ENCODE measurements around the gene CRB3. TPM values are rescaled to one million over a fixed set of nuclear protein-coding genes. Genes with fewer than 3 reads are reported as not detected.
A peak's percentile ranks its signal among the peaks of the same experiment; 100 is the strongest.

The CRB3 gene
- total RNA-seq, 4 donors from 2014 or later = 21.5 to 245 (median 190) TPM

DNA sequence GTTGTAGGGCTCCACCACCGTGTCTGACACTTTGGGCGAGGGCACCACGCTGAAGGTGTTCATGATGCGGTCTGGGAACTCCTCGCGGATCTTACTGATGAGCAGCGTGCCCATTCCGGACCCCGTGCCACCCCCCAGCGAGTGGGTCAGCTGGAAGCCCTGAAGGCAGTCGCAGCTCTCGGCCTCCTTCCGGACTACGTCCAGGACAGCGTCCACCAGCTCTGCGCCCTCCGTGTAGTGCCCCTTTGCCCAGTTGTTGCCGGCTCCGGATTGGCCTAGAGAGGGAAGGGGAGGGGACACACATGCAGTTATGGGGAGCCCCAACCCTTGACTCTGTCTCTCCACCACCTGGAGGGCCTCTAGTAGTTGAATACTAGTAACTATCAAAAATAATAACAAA is 31.9 kb downstream of the CRB3 start:
- H3K36me3 ChIP-seq = no peaks in the 10 kb centered on the region
- no peaks in the 10 kb centered on the region for H3K4me1 ChIP-seq
- no peak overlapping the region for H3K4me3 ChIP-seq
- H3K9me3 ChIP-seq = no peaks in the 10 kb centered on the region
- TF ChIP-seq POLR2A (IDR thresholded peaks at IDR 0.05) = no peak
- TF ChIP-seq, protein P1, sequence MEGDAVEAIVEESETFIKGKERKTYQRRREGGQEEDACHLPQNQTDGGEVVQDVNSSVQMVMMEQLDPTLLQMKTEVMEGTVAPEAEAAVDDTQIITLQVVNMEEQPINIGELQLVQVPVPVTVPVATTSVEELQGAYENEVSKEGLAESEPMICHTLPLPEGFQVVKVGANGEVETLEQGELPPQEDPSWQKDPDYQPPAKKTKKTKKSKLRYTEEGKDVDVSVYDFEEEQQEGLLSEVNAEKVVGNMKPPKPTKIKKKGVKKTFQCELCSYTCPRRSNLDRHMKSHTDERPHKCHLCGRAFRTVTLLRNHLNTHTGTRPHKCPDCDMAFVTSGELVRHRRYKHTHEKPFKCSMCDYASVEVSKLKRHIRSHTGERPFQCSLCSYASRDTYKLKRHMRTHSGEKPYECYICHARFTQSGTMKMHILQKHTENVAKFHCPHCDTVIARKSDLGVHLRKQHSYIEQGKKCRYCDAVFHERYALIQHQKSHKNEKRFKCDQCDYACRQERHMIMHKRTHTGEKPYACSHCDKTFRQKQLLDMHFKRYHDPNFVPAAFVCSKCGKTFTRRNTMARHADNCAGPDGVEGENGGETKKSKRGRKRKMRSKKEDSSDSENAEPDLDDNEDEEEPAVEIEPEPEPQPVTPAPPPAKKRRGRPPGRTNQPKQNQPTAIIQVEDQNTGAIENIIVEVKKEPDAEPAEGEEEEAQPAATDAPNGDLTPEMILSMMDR (IDR thresholded peaks at IDR 0.05) = no peak
- H3K27ac ChIP-seq = no peak overlapping the region
- no peak for DNase-seq
- no peaks in the 10 kb centered on the region for H3K27me3 ChIP-seq

DNA sequence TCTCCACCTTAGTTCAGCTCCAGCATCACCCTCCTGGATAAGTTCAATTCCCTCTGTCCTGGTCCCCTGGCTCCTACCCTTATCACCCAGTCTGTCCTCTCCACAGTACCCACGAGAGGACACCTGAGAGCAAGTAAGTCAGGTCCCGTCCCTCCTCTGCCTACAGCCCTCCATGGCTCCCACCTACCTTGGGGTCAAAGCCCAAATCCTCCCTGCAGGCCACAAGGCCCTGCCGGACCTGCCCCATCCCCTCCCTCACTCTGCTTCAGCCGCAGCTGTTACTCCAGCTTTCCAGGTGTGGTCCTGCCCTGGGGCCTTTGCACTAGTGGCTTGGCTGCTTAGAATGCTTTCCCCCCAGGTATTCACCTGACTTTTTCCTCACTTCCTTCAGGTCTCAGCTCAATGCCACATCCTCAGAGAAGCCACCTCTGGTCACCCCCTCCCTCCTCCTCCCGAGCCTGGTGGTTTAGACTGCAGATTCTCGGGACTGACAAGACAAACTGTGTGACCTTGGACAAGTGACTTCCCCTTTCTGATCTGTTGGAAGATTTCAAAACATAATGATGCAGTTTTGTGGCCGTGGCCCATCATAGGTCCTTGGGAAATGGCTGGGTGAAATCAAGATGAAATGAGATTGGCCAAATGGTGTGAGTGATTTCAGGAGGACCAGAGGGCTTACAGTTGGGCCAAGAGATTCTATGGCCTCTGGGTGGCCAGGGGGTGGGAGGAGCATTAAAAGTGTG is 34.4 kb downstream of the CRB3 start:
- DNase-seq = no peak
- Histone ChIP-seq H3K36me3 (no peaks in the 10 kb centered on the region), H3K27me3 (peaks cover 0 to 15% of the 10 kb centered on the region in 2 donors), H3K9me3 (no peaks in the 10 kb centered on the region), H3K4me3 (no peak overlapping the region), H3K27ac (no peak overlapping the region), H3K4me1 (peaks cover 0 to 13% (median 6%) of the 10 kb centered on the region in 4 donors)
- no peak for TF ChIP-seq POLR2A (IDR thresholded peaks at IDR 0.05)
- TF ChIP-seq, protein P1 (IDR thresholded peaks at IDR 0.05) = no peak

DNA sequence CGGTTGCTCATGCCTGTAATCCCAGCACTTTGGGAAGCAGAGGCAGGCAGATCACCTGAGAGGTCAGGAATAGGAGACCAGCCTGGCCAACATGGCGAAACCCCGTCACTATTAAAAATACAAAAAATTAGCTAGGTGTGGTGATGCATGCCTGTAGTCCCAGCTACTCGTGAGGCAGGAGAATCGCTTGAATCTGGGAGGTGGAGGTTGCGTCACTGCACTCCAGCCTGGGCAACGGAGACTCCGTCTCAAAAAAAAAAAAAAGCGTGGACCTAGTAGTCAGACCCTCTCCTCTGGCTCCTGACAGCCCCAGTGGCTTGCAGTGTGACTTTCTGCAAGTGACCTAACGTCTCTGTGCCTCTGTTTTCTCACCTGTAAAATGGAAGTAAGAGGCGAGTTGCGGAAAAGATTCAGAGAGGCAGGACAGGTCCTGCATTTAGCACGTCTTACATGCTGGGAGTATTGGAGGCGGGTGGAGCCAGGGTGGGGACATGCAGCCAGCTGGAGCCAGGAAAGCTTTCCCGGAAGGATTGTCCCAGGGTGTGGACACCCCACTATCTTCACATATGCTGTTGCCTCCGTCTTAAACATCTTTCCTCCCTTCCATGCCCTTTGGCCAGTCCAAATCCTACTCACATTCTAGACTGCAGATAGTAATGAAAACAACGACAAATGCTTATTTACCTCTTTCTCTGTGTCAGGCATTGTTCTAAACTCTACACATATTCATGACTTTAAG is 35.1 kb downstream of the CRB3 start:
- H3K4me3 ChIP-seq = no peak overlapping the region
- H3K27ac ChIP-seq = no peak overlapping the region
- TF ChIP-seq, protein P1 (IDR thresholded peaks at IDR 0.05) = no peak
- no peak for TF ChIP-seq POLR2A (IDR thresholded peaks at IDR 0.05)
- H3K9me3 ChIP-seq = no peaks in the 10 kb centered on the region
- no peak for DNase-seq
- peaks cover 0 to 15% of the 10 kb centered on the region in 2 donors for H3K27me3 ChIP-seq
- peaks cover 0 to 13% (median 6%) of the 10 kb centered on the region in 4 donors for H3K4me1 ChIP-seq
- no peaks in the 10 kb centered on the region for H3K36me3 ChIP-seq

DNA sequence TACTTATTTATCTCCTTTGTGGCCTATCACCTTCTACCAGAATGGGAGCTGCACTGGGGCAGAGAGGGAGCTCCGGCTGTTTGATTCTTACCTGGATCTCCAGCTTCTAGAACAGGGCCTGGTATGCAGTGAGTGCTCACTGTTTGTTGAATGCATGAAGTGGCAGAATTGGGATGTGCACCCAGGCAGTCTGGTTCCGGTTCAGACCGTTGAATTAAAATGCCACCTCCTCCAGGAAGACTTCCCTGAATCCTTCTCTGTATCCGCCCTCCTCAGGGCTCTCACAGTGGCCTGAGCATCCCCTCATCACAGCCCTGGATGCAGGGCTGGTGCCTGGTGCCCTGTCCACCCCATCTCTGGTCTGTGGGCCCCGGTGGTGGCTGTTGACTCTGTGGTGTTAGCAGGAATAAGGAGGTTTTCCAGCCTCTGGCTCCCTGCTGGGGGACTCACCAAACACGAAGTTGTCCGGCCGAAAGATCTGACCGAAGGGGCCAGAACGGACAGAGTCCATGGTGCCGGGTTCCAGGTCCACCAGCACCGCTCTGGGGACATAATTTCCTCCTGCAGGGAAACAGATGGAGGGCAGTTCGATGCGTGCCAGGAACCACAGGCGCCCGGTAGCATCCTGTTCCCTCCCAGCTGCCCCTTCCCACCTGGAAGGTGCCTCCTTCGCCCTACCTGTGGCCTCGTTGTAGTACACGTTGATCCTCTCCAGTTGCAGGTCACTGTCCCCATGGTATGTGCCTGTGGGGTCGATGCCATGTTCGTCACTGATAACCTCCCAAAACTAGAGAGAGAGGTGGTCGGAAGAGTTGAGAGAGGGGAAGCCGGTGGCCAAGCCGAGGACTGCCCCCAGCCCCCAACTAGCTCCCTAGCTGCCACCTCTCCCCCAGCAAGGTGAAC is 37.0 kb downstream of the CRB3 start:
- peaks cover 0 to 13% (median 6%) of the 10 kb centered on the region in 4 donors for H3K4me1 ChIP-seq
- DNase-seq = no peak
- H3K9me3 ChIP-seq = no peaks in the 10 kb centered on the region
- H3K27ac ChIP-seq = peak overlapping the region in 1 of 4 donors; percentile 44
- H3K36me3 ChIP-seq = no peaks in the 10 kb centered on the region
- no peak for TF ChIP-seq POLR2A (IDR thresholded peaks at IDR 0.05)
- TF ChIP-seq, protein P1 (IDR thresholded peaks at IDR 0.05) = no peak
- peak overlapping the region in 3 of 4 donors; percentile 47 to 52 (median 49) for H3K4me3 ChIP-seq
- H3K27me3 ChIP-seq = peaks cover 0 to 15% of the 10 kb centered on the region in 2 donors
